Aorta (tissue), 5 donors: ENCODE data around the gene PRKCB. TPM values are rescaled to one million over a fixed set of nuclear protein-coding genes. Genes with fewer than 3 reads are reported as not detected.

Experiments
- ATAC-seq: fragments of 200-7000 bp; cut with Tn5 transposase; one replicate; pipeline ENCODE4 v1.9.1; 2022; ENCODE audit warnings: moderate library complexity; ENCODE audit not compliant: low FRiP score
- DNase-seq, 2 donors: peaks; one replicate each; pipeline ENCODE4 v3.0.0-alpha.2; 2020
- H3K27ac ChIP-seq, 2 donors: one replicate each; pipeline ENCODE4 v1.5.1; 2013; ENCODE audit warnings: low read length in 2 of 2, mild to moderate bottlenecking in 2 of 2, moderate library complexity in 2 of 2, control low read depth in 1 of 2, inconsistent platforms in 1 of 2, low read depth in 1 of 2
- H3K27me3 ChIP-seq, 2 donors: one replicate each; pipeline ENCODE4 v1.6.1; 2013; ENCODE audit warnings: control low read depth in 1 of 2, low read length in 1 of 2, mild to moderate bottlenecking in 1 of 2, moderate library complexity in 1 of 2; ENCODE audit not compliant: insufficient read depth in 2 of 2, control insufficient read depth in 1 of 2
- H3K36me3 ChIP-seq, 2 donors: one replicate each; pipeline ENCODE4 v1.6.1; 2013; ENCODE audit warnings: control low read depth in 1 of 2, low read length in 1 of 2, mild to moderate bottlenecking in 1 of 2; ENCODE audit not compliant: insufficient read depth in 2 of 2, control insufficient read depth in 1 of 2
- H3K4me1 ChIP-seq, 2 donors: one replicate each; pipeline ENCODE4 v1.6.1; 2013; ENCODE audit warnings: low read length in 2 of 2, control low read depth in 1 of 2, mild to moderate bottlenecking in 1 of 2, moderate library complexity in 1 of 2; ENCODE audit not compliant: insufficient read depth in 2 of 2, control insufficient read depth in 1 of 2
- H3K4me3 ChIP-seq, 2 donors: one replicate each; pipeline ENCODE4 v1.5.1; 2013; ENCODE audit warnings: low read length in 2 of 2, control low read depth in 1 of 2, mild to moderate bottlenecking in 1 of 2
- H3K9me3 ChIP-seq: one replicate; pipeline ENCODE4 v1.6.1; 2013; ENCODE audit warnings: mild to moderate bottlenecking, low read length; ENCODE audit not compliant: control insufficient read depth
- WGBS, 2 donors: extraction: QIAGEN DNeasy Blood & Tissue Kit; methylation state at CpG; one replicate each; pipeline ENCODE4 v1.1.7; 2013; 5-methylcytosine and 5-hydroxymethylcytosine counted together
- intact Hi-C, 2 donors: fragments of 100-400 bp; cut with DNase I; formaldehyde crosslinking; loops; one replicate each; pipeline versions ENCODE4 v1.14.2 to v1.15.0; 2022
- polyA plus RNA-seq, 2 donors: library from polyadenylated mRNA; stranded (reverse); fragments of 200-250 nt; gene quantifications; one replicate each; pipeline ENCODE4 v1.2.3, GENCODE V29; 2013
- total RNA-seq, 2 donors: library from RNA; stranded (reverse); fragmentation: NEBNext Ultra II Directional; extraction: Animal tissue kit (Norgen Biotek cat#: 25700); gene quantifications; one replicate each; pipeline ENCODE4 v1.2.1, GENCODE V29; 2021
- donor health status: healthy with polysubstance abuse.
- donor health status: Bipolar disorder and iron deficiency.
- donor health status: DM: no; HTN: no; CAD: no.
- donor health status: DM: no; HTN: no; CAD: no.
- donor health status: DM: yes; HTN: yes; CAD: no.

The PRKCB gene
- total and polyA plus RNA-seq, 4 donors: 0.28 to 16.7 (median 5.4) TPM

DNA sequence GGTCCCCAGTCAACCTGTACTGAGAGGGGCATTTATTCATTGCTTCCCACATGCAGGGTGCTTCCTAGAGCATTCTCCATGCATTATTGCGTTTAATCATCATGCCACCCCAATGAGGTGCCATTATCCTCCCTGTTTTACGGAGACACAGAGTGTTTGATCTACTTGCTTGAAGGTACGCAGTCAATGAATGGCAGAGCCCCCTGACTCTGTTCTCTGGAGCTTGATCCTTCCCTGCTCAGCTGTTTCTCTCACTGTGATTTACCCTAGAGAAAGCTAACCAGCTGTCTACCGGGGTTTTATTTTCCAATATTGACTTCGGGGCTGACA is 117.2 kb downstream of the PRKCB start:
- WGBS, 2 donors: 78 to 82% methylated on average over 5 of the region's 5 CpGs
- H3K9me3 ChIP-seq: no peaks in the 10 kb centered on the region
- H3K27me3 ChIP-seq: peaks cover 0 to 3% of the 10 kb centered on the region in 2 donors
- intact Hi-C loops: no loop called here
- ATAC-seq: no peak
- no peak overlapping the region for H3K4me3 ChIP-seq
- H3K4me1 ChIP-seq: no peaks in the 10 kb centered on the region
- no peak for DNase-seq
- no peaks in the 10 kb centered on the region for H3K36me3 ChIP-seq
- H3K27ac ChIP-seq: no peak overlapping the region

DNA sequence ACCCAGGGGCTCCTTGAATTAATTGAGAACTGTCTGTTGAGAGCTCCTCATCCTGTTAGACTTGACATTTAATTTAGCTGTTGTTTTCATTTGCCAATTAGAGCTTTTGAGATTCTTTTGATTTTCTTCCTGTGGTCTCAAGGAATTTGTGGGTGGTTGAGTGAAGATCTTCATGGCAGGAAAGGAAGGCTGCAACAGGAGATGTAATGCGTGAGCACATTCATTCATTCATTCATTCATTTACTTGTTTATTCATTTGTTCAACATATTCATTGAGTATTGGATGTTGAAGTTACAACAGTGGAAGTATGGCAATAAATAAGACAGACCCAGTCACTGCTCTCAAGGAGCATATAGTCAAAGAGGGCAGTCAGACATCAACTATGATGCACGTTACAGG is 117.7 kb downstream of the PRKCB start:
- DNase-seq (no peak), ATAC-seq (no peak)
- Histone ChIP-seq H3K27ac (no peak overlapping the region), H3K4me1 (no peaks in the 10 kb centered on the region), H3K36me3 (no peaks in the 10 kb centered on the region), H3K27me3 (peaks cover 0 to 1% of the 10 kb centered on the region in 2 donors), H3K4me3 (no peak overlapping the region), H3K9me3 (no peaks in the 10 kb centered on the region)
- intact Hi-C loops: no loop called here
- 65 to 68% methylated on average over 2 of the region's 2 CpGs for WGBS, 2 donors

DNA sequence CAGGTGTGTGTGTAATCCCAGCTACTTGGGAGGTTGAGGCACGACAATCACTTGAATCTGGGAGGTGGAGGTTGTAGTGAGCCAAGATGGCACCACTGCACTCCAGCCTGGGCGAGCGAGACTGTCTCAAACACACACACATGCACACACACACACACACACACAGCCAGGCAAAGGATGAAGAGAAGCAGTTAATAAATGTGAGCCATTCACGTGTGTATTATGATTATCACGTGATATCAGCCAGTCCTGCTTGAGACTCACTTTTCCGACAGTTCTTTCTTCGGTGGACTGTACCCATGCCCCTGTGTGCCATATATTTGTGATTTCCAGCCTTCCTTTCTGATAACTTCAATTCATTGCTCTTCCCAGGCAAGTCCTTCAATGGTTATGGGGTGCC is 119.3 kb downstream of the PRKCB start:
- intact Hi-C loops: no loop called here
- 58 to 71% methylated on average over 7 of the region's 7 CpGs for WGBS, 2 donors
- Histone ChIP-seq H3K9me3 (no peaks in the 10 kb centered on the region), H3K27me3 (peaks cover 0 to 1% of the 10 kb centered on the region in 2 donors), H3K27ac (no peak overlapping the region), H3K4me3 (no peak overlapping the region), H3K4me1 (no peaks in the 10 kb centered on the region), H3K36me3 (no peaks in the 10 kb centered on the region)
- DNase-seq (no peak), ATAC-seq (no peak)

DNA sequence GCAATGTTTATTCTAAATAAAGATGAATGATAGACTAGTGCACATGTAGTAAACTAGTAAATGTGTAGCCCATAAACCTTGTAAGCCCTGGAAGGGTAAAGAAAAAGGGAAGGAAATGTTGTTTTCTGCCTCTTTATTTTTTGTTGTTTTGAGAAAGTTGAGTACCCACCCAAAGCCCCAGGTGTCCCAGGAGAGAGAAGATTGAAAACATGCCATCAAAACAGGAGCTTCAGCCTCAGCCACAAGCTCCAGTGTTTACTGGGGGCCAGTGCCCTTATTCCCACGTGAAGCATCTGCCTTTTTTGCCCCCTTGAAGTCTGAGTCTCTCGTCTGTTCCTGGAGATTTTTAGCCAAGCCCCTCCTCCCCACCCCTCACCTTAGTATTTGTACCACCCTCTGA is 121.5 kb downstream of the PRKCB start:
- WGBS, 2 donors: 23 to 33% methylated on average over 2 of the region's 2 CpGs
- no peak for DNase-seq

DNA sequence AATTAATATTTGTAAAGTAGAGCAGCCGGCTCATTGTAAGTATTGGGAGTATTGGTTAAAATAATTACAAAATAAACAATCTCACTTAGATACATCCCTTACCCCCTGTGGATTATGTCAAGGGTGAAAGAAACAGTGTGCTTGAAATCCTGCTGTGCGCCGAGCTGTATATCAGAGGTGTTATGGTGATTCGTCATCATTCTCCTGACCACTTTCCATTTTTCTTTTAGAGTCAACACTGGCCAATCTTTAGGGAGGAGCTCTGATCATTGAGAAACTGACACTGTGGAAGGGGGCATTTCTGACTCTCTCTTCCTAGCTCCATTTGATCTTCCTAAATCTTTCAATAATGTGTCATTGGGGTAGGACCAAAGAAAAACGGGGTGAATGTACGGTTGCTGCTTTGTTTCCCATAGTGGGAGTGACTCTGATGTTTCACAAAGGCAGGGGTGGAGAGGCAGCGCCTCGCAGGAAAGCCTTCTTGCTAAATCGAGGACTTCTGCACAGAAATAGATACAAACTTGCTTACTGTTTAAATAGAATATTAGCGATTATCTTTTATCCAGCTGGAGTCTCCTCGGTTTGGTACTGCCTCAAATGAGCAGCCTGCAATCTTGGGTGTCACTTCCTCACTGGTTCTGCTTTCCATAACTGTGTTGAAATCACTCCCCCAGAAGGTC is 123.4 kb downstream of the PRKCB start:
- ATAC-seq: no peak
- WGBS, 2 donors: 69 to 70% methylated on average over 11 of the region's 11 CpGs
- H3K9me3 ChIP-seq: no peaks in the 10 kb centered on the region
- H3K27ac ChIP-seq: no peak overlapping the region
- no peak overlapping the region for H3K4me3 ChIP-seq
- no peaks in the 10 kb centered on the region for H3K36me3 ChIP-seq
- no peaks in the 10 kb centered on the region for H3K27me3 ChIP-seq
- intact Hi-C loops: no loop called here
- H3K4me1 ChIP-seq: no peaks in the 10 kb centered on the region
- no peak for DNase-seq

More for the DNA sequence above, 121.5 kb downstream of the PRKCB start:
- Histone ChIP-seq H3K36me3 (no peaks in the 10 kb centered on the region), H3K27ac (no peak overlapping the region), H3K27me3 (peaks cover 0 to 1% of the 10 kb centered on the region in 2 donors), H3K9me3 (no peaks in the 10 kb centered on the region), H3K4me1 (no peaks in the 10 kb centered on the region), H3K4me3 (no peak overlapping the region)
- intact Hi-C loops: no loop called here
- no peak for ATAC-seq

DNA sequence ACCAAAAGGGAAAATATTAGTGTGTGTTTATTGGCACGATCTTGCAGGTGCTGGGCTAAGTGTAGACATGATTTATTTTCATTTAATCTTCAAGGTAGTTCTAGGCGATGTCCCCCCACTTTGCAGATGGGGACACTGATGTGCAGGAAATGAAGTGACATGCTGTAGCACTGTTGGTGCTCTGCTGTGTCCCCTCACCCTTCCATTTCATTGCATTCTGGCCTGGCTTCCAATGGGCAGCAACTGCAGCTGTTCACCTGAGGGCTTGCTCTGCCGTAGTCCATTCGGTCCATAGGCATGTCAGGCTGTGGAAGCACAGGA is 123.9 kb downstream of the PRKCB start:
- DNase-seq (no peak), ATAC-seq (no peak)
- H3K27ac ChIP-seq: no peak overlapping the region
- H3K4me1 ChIP-seq: no peaks in the 10 kb centered on the region
- 53 to 58% methylated on average over 4 of the region's 4 CpGs for WGBS, 2 donors
- intact Hi-C loops: no loop called here
- no peak overlapping the region for H3K4me3 ChIP-seq
- no peaks in the 10 kb centered on the region for H3K27me3 ChIP-seq
- no peaks in the 10 kb centered on the region for H3K9me3 ChIP-seq
- no peaks in the 10 kb centered on the region for H3K36me3 ChIP-seq

DNA sequence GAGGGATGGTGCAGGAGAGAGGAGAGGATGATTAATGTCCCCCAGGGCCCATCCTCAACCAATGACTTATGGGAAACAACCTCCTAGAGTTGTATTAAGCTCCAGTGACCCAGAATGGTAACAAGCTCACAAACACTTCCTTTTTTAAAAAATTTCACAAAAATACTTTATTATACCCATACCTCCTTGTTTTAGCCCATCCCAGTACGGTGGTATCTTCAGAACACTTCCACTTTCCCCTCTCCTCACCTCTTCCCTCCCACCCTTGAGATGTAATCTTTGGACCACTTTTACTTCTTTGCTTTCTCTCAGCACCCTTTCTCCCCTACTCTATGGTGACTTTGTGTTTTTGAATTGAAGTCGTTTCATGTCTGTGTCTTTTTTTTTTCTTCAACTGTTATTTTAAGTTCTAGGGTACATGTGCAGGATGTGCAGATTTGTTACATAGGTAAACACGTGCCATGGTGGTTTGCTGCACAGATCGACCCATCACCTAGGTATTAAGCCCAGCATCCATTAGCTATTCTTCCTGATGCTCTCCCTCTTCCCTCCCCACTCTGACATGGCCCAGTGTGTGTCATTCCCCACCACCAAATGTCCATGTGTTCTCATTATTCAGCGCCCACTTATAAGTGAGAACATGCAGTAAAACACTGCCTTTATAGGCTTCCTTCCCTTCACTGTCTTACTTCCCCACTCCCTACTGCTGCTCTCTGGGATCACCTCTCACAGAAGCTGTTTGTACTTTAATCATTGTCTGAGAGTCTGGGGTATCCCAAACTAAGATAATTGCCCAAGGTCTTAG is 124.5 kb downstream of the PRKCB start:
- Histone ChIP-seq H3K4me3 (no peak overlapping the region), H3K9me3 (no peaks in the 10 kb centered on the region), H3K4me1 (no peaks in the 10 kb centered on the region), H3K36me3 (no peaks in the 10 kb centered on the region), H3K27ac (no peak overlapping the region), H3K27me3 (no peaks in the 10 kb centered on the region)
- ATAC-seq (no peak), DNase-seq (no peak)
- WGBS, 2 donors: 60 to 62% methylated on average over 5 of the region's 5 CpGs
- intact Hi-C loops: no loop called here

DNA sequence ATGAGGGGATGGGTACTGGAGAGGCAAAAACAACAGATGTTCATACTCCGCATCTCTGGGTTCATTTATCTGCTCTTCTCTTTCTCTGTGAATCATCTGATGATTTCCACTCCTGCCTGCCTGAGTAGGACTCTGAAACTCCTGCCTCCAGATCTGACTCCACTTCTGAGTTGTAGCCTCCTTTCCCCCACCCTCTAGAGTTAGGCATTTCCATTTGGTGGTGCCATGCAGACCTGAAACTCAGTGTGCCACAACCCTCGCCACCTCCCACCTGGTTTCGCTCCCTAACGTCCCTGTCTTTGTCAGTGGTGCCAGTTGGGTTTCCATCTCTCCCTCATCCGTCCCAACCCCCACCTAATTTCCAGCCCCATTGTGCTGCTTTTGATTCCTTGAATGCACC is 126.2 kb downstream of the PRKCB start:
- 71 to 83% methylated on average over 5 of the region's 5 CpGs for WGBS, 2 donors

DNA sequence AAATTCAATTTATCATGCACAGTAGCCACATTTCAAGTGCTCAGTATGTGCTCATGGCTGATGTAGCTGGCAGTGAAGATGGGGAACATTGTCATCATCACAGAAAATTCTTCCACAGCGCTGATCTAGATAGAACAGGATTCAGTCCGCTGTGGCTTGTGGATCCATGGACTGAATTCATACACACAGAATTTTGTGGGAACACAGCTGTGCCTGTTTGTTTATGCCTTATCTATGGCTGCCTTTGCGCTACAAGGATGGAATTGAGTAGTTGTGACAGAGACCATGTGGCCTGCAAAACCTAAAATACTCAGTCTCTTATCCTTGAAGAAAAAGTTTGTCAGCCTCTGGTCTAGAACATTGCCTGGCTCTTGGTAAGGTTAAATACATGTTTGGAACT is 128.4 kb downstream of the PRKCB start:
- no peak overlapping the region for H3K4me3 ChIP-seq
- DNase-seq (no peak), ATAC-seq (no peak)
- H3K4me1 ChIP-seq: no peaks in the 10 kb centered on the region
- intact Hi-C loops: no loop called here
- no peaks in the 10 kb centered on the region for H3K36me3 ChIP-seq
- no peaks in the 10 kb centered on the region for H3K9me3 ChIP-seq
- no peaks in the 10 kb centered on the region for H3K27me3 ChIP-seq
- WGBS, 2 donors: 89 to 92% methylated on average over 3 of the region's 3 CpGs
- no peak overlapping the region for H3K27ac ChIP-seq

More for the DNA sequence above, 126.2 kb downstream of the PRKCB start:
- Histone ChIP-seq H3K4me1 (no peaks in the 10 kb centered on the region), H3K27ac (no peak overlapping the region), H3K36me3 (no peaks in the 10 kb centered on the region), H3K27me3 (no peaks in the 10 kb centered on the region), H3K9me3 (no peaks in the 10 kb centered on the region), H3K4me3 (no peak overlapping the region)
- DNase-seq: no peak
- intact Hi-C loops: no loop called here
- no peak for ATAC-seq
